GM12873 (cell line): ENCODE data around the gene ECSIT.
A peak's percentile ranks its signal among the peaks of the same experiment; 100 is the strongest.

Experiments
- CTCF ChIP-seq: IDR thresholded peaks from 2 replicates; pipeline ENCODE4 v1.5.1; 2012; ENCODE audit warnings: low read depth, mild to moderate bottlenecking, moderate library complexity, low read length, control low read depth; ENCODE audit not compliant: insufficient read depth; ENCODE audit errors: missing control alignments

Gene ECSIT

DNA sequence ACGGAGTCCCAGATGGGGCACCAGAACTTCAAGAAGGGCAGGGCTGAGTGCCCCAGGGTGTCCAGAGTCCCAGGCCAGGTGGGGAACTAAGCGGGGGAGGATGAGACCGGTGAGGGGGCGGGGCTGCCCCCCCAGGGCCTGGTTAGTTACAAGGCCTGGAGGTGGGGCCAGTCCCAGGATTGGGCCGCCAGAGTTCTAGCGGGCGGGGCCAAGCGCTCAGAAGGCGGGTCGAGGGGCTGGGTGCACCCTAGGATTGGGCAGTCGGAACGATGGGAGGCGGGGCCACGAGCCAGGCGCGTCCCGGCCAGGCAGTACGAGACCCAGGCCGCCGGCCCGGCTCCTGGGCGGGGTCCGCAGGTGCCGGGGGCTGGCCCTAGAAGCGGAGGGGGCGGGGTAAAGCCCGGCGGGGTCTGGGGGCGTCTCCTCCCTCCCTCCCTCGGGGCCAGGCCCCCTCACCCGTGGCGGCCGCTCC lies 23.9 kb downstream of the ECSIT start:
- TF ChIP-seq CTCF: no peak

DNA sequence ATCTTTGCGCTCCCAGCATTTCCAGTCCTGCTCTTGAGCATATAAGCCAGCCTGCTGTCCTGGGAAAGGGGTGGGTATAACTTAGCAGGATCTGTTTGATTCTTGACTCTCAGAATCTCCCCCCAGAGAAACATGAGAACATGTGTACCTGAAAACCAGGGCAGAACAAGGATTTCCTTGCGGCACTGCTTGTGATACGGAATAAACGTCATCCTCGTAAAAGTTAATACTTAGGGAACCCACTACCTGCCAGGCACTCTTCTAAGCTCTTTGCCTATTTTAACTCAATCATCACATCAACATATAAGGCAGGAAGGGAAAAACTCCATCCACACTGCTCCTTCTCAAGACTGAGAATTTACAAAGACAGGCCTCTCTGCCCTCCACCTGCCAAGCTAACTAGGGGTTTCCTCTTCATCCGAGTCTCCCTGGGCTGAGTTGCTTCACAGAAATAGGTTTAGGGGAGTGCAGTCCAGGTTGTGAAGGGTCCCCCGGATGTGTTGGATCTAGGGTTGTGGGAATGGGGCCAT lies 24.4 kb downstream of the ECSIT start:
- TF ChIP-seq CTCF: no peak

- TF ChIP-seq CTCF: no peak
Measured at GRCh38 chr19:11499890-11500420, 29.0 kb downstream of the ECSIT start.

GRCh38 chr19:11499220-11499726 lies 29.7 kb downstream of the ECSIT start:
- TF ChIP-seq CTCF: no peak

GRCh38 chr19:11496391-11497163 lies 32.4 kb downstream of the ECSIT start:
- TF ChIP-seq CTCF: peak; percentile 87

DNA sequence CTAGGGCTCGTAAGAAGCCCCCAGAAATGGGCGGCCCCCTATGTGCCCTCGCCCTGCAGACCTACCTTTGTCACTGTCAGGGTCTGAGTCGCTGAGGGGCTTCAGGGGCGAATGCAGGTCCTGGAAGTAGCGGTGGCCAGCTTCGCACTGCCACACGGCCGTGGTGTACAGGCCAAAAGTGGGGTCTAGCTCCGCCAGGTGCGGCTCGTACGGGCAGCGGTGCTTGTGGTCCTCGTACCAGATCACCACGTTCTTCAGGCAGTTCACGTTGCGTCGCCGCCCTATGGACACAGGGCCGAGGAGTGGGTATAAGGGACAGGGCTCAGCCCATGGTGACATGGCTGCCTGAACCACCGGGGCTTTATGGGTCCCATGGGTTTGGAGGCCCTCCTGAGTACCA lies 33.0 kb downstream of the ECSIT start:
- TF ChIP-seq CTCF: no peak

- TF ChIP-seq CTCF: no peak
Measured at GRCh38 chr19:11495481-11495880, 33.5 kb downstream of the ECSIT start.
